ENCODE measurements around the gene WDR74. TPM values are rescaled to one million over a fixed set of nuclear protein-coding genes. Genes with fewer than 3 reads are reported as not detected.

The WDR74 gene
- total and polyA plus RNA-seq, 9 of the 15 experiments (the other 6 are each of a cell fraction or from before 2014, with no cell fraction given) = 32.7 to 210 (median 114) TPM

- TF ChIP-seq, protein P1, sequence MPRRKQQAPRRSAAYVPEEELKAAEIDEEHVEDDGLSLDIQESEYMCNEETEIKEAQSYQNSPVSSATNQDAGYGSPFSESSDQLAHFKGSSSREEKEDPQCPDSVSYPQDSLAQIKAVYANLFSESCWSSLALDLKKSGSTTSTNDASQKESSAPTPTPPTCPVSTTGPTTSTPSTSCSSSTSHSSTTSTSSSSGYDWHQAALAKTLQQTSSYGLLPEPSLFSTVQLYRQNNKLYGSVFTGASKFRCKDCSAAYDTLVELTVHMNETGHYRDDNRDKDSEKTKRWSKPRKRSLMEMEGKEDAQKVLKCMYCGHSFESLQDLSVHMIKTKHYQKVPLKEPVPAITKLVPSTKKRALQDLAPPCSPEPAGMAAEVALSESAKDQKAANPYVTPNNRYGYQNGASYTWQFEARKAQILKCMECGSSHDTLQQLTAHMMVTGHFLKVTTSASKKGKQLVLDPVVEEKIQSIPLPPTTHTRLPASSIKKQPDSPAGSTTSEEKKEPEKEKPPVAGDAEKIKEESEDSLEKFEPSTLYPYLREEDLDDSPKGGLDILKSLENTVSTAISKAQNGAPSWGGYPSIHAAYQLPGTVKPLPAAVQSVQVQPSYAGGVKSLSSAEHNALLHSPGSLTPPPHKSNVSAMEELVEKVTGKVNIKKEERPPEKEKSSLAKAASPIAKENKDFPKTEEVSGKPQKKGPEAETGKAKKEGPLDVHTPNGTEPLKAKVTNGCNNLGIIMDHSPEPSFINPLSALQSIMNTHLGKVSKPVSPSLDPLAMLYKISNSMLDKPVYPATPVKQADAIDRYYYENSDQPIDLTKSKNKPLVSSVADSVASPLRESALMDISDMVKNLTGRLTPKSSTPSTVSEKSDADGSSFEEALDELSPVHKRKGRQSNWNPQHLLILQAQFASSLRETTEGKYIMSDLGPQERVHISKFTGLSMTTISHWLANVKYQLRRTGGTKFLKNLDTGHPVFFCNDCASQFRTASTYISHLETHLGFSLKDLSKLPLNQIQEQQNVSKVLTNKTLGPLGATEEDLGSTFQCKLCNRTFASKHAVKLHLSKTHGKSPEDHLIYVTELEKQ (CRISPR knock-in tag; IDR thresholded peaks at IDR 0.05) = no peak
- TF ChIP-seq, protein P2, sequence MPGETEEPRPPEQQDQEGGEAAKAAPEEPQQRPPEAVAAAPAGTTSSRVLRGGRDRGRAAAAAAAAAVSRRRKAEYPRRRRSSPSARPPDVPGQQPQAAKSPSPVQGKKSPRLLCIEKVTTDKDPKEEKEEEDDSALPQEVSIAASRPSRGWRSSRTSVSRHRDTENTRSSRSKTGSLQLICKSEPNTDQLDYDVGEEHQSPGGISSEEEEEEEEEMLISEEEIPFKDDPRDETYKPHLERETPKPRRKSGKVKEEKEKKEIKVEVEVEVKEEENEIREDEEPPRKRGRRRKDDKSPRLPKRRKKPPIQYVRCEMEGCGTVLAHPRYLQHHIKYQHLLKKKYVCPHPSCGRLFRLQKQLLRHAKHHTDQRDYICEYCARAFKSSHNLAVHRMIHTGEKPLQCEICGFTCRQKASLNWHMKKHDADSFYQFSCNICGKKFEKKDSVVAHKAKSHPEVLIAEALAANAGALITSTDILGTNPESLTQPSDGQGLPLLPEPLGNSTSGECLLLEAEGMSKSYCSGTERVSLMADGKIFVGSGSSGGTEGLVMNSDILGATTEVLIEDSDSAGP (CRISPR knock-in tag; IDR thresholded peaks at IDR 0.05) = peak; percentile 80; the same call in 1 of the 2 replicates
- peak; percentile 94; the same call in 1 of the 2 replicates for TF ChIP-seq IRF2 (CRISPR knock-in tag; IDR thresholded peaks at IDR 0.05)
- no peak for TF ChIP-seq CC2D1A (IDR thresholded peaks at IDR 0.05)
- no peak for TF ChIP-seq ZNF507 (tag; conservative IDR thresholded peaks at IDR 0.05)
- TF ChIP-seq, protein P3, sequence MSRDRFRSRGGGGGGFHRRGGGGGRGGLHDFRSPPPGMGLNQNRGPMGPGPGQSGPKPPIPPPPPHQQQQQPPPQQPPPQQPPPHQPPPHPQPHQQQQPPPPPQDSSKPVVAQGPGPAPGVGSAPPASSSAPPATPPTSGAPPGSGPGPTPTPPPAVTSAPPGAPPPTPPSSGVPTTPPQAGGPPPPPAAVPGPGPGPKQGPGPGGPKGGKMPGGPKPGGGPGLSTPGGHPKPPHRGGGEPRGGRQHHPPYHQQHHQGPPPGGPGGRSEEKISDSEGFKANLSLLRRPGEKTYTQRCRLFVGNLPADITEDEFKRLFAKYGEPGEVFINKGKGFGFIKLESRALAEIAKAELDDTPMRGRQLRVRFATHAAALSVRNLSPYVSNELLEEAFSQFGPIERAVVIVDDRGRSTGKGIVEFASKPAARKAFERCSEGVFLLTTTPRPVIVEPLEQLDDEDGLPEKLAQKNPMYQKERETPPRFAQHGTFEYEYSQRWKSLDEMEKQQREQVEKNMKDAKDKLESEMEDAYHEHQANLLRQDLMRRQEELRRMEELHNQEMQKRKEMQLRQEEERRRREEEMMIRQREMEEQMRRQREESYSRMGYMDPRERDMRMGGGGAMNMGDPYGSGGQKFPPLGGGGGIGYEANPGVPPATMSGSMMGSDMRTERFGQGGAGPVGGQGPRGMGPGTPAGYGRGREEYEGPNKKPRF (IDR thresholded peaks at IDR 0.05; ENCODE audit: low read depth, low read length) = no peak
- no peak for TF ChIP-seq CCAR2 (IDR thresholded peaks at IDR 0.05; ENCODE audit: low read depth, low read length)
- 0 out of 2 replicates have a peak, but pooled peaks have one; percentile 12 for TF ChIP-seq RBM34 (IDR thresholded peaks at IDR 0.05; ENCODE audit: borderline replicate concordance, insufficient read depth, low read length)
- TF ChIP-seq SIN3A (IDR thresholded peaks at IDR 0.05; ENCODE audit: borderline replicate concordance in 2 of 2, control insufficient read depth in 1 of 2, low read depth in 2 of 2, low read length in 2 of 2) = peak; percentile 13 to 58; a peak in 3 of 4 replicates
- peak; percentile 91 for TF ChIP-seq MAX (CRISPR knock-in tag; IDR thresholded peaks at IDR 0.05)
- TF ChIP-seq HDAC2 (IDR thresholded peaks at IDR 0.05) = peak; percentile 56; the same call in 1 of the 2 replicates
- no peak for TF ChIP-seq ZNF217 (CRISPR knock-in tag; IDR thresholded peaks at IDR 0.05)
- TF ChIP-seq EP300 (IDR thresholded peaks at IDR 0.05; ENCODE audit: low read length) = no peak
- peak; percentile 17; the same call in 1 of the 2 replicates for TF ChIP-seq PHB (CRISPR knock-in tag; IDR thresholded peaks at IDR 0.05)
- peak; percentile 16 to 57; a peak in 1 of 4 replicates for TF ChIP-seq TEAD1 (CRISPR knock-in tag; IDR thresholded peaks at IDR 0.05)
- peak; percentile 40 for TF ChIP-seq ATF3 (IDR thresholded peaks at IDR 0.05)
- TF ChIP-seq ATF3 (CRISPR knock-in tag; conservative IDR thresholded peaks at IDR 0.05) = peak; percentile 78; the same call in 1 of the 2 replicates
Measured at GRCh38 chr11:62787005-62787759, 52.2 kb downstream of the WDR74 start, which contains the start of gene TMEM179B (continued).

Measured in K562 (cell line).